ENCODE measurements around the gene CD300E.
"Not testable (repeated sequence)": the region's sequence is repeated elsewhere in the genome, so short reads cannot be mapped to it uniquely, and the experiment has no call there.

CD300E gene

GRCh38 chr17:74597069-74597790 lies 26.3 kb downstream of the CD300E start:
- DNase-seq, result no peak

GRCh38 chr17:74595037-74595750 lies 28.3 kb downstream of the CD300E start:
- DNase-seq, result no peak

- no peak for DNase-seq
Measured at GRCh38 chr17:74592087-74592990, 31.2 kb downstream of the CD300E start, which contains the start of gene CD300LD. Gene CD300LD (minus strand): TSS chr17:74592283. CDS start chr17:74592202, 81 bp downstream.

GRCh38 chr17:74591503-74591902 lies 32.0 kb downstream of the CD300E start:
- DNase-seq, result no peak

GRCh38 chr17:74585711-74586110 lies 37.8 kb downstream of the CD300E start:
- DNase-seq, result no peak

GRCh38 chr17:74584292-74585060 lies 39.1 kb downstream of the CD300E start:
- no peak for DNase-seq

GRCh38 chr17:74582633-74583032 lies 40.9 kb downstream of the CD300E start:
- DNase-seq, result no peak

GRCh38 chr17:74579900-74580299 lies 43.6 kb downstream of the CD300E start:
- DNase-seq, result no peak

- DNase-seq, result no peak
Measured at GRCh38 chr17:74578979-74579378, 44.6 kb downstream of the CD300E start.

GRCh38 chr17:74574489-74575142 lies 48.9 kb downstream of the CD300E start:
- no peak for DNase-seq

GRCh38 chr17:74573635-74574034 lies 49.9 kb downstream of the CD300E start:
- not testable (repeated sequence) for DNase-seq

- no peak for DNase-seq
Measured at GRCh38 chr17:74573169-74573568, 50.4 kb downstream of the CD300E start.

- no peak for DNase-seq
Measured at GRCh38 chr17:74571621-74572270, 51.8 kb downstream of the CD300E start.

- DNase-seq, result peak; percentile 63 to 74
Measured at GRCh38 chr17:74569020-74570003, 54.2 kb downstream of the CD300E start.

GRCh38 chr17:74568106-74568873 lies 55.2 kb downstream of the CD300E start:
- DNase-seq, result no peak

GRCh38 chr17:74567397-74567796 lies 56.1 kb downstream of the CD300E start, which contains the start of gene CD300H:
Gene CD300H (minus strand): TSS chr17:74567509.
- DNase-seq, result no peak

GRCh38 chr17:74566132-74566753 lies 57.3 kb downstream of the CD300E start:
- peak; percentile 34 to 40 for DNase-seq

- DNase-seq, result no peak
Measured at GRCh38 chr17:74565126-74565525, 58.4 kb downstream of the CD300E start.

GRCh38 chr17:74563358-74563757 lies 60.2 kb downstream of the CD300E start:
- DNase-seq, result no peak
